Brain pericyte (primary cell): ENCODE results near the gene PSMD2.

Experiments
- DNase-seq: peaks from one replicate; pipeline ENCODE4 v3.0.0-alpha.2; 2012; ENCODE audit warnings: low read depth, low spot score

The PSMD2 gene

GRCh38 chr3:184282941-184283340 lies 16.1 kb upstream of the PSMD2 start:
- DNase-seq: no peak

- no peak for DNase-seq
Measured at GRCh38 chr3:184283681-184284080, 15.4 kb upstream of the PSMD2 start.

- no peak for DNase-seq
Measured at GRCh38 chr3:184284696-184285095, 14.3 kb upstream of the PSMD2 start.

- no peak for DNase-seq
Measured at GRCh38 chr3:184289426-184289938, 9.6 kb upstream of the PSMD2 start.

GRCh38 chr3:184290331-184290730 lies 8.7 kb upstream of the PSMD2 start:
- no peak for DNase-seq

- DNase-seq: no peak
Measured at GRCh38 chr3:184291044-184291737, 7.8 kb upstream of the PSMD2 start.

GRCh38 chr3:184291738-184292445 lies 7.1 kb upstream of the PSMD2 start:
- DNase-seq: no peak

- no peak for DNase-seq
Measured at GRCh38 chr3:184295771-184296170, 3.3 kb upstream of the PSMD2 start.

- DNase-seq: no peak
Measured at GRCh38 chr3:184296616-184297015, 2.4 kb upstream of the PSMD2 start.

- DNase-seq: no peak
Measured at GRCh38 chr3:184299488-184300377, 692 bp downstream of the PSMD2 start.

- no peak for DNase-seq
Measured at GRCh38 chr3:184300378-184300720, 1.3 kb downstream of the PSMD2 start.

GRCh38 chr3:184305577-184305976 lies 6.5 kb downstream of the PSMD2 start:
- no peak for DNase-seq

GRCh38 chr3:184306341-184306972 lies 7.4 kb downstream of the PSMD2 start:
- no peak for DNase-seq

- DNase-seq: no peak
Measured at GRCh38 chr3:184307915-184308314, 8.9 kb downstream of the PSMD2 start.

- no peak for DNase-seq
Measured at GRCh38 chr3:184308744-184309143, 9.7 kb downstream of the PSMD2 start.

- DNase-seq: no peak
Measured at GRCh38 chr3:184311633-184312032, 12.6 kb downstream of the PSMD2 start.

GRCh38 chr3:184314363-184314699 lies 15.3 kb downstream of the PSMD2 start, which contains the start of gene EIF4G1:
Gene EIF4G1 (plus strand): TSS chr3:184314606. CDS start chr3:184315797, 1,191 bp downstream.
- peak; percentile 76 for DNase-seq

- no peak for DNase-seq
Measured at GRCh38 chr3:184314700-184315542, 15.9 kb downstream of the PSMD2 start.

GRCh38 chr3:184315543-184315867 lies 16.5 kb downstream of the PSMD2 start:
- no peak for DNase-seq

- DNase-seq: no peak
Measured at GRCh38 chr3:184315871-184316661, 17.0 kb downstream of the PSMD2 start.
